Type B pancreatic cell (in vitro differentiated cells): ENCODE results near the gene PPT2. TPM values are rescaled to one million over a fixed set of nuclear protein-coding genes. Genes with fewer than 3 reads are reported as not detected.
"Not testable (repeated sequence)": the region's sequence is repeated elsewhere in the genome, so short reads cannot be mapped to it uniquely, and the experiment has no call there.

Experiments used
- DNase-seq: peaks from one replicate; pipeline ENCODE4 v3.0.0; 2021; ENCODE audit warnings: mixed read lengths; ENCODE audit not compliant: unreplicated experiment; ENCODE audit errors: extremely low spot score
- H3K27ac Mint-ChIP-seq: 2 replicates; pipeline ENCODE4 v1.8.0; 2021; ENCODE audit warnings: mild to moderate bottlenecking, mixed read lengths
- H3K27me3 Mint-ChIP-seq: 2 replicates; pipeline ENCODE4 v1.8.0; 2021; ENCODE audit warnings: mixed read lengths
- H3K36me3 Mint-ChIP-seq: 2 replicates; pipeline ENCODE4 v1.8.0; 2021; ENCODE audit warnings: mixed read lengths
- H3K4me1 Mint-ChIP-seq: one replicate; pipeline ENCODE4 v1.8.0; 2021; ENCODE audit warnings: mixed read lengths; ENCODE audit not compliant: unreplicated experiment
- H3K4me3 Mint-ChIP-seq: 2 replicates; pipeline ENCODE4 v1.8.0; 2021; ENCODE audit warnings: mild to moderate bottlenecking, mixed read lengths
- H3K9me3 Mint-ChIP-seq: 2 replicates; pipeline ENCODE4 v1.8.0; 2021; ENCODE audit warnings: mixed read lengths
- total RNA-seq: library from RNA; stranded (reverse); gene quantifications from 2 replicates; pipeline ENCODE4 v1.2.1, GENCODE V29; 2021; ENCODE audit warnings: low replicate concordance
- TF ChIP-seq, protein P1 (sequence below): fragments of 200-600 bp; sonication (generic); conservative IDR thresholded peaks from 2 replicates; pipeline ENCODE4 v1.5.0; 2021; ENCODE audit warnings: antibody characterized with exemption, mild to moderate bottlenecking

The PPT2 gene
- total RNA-seq, 1 donor from 2014 or later = 46.9 TPM

DNA sequence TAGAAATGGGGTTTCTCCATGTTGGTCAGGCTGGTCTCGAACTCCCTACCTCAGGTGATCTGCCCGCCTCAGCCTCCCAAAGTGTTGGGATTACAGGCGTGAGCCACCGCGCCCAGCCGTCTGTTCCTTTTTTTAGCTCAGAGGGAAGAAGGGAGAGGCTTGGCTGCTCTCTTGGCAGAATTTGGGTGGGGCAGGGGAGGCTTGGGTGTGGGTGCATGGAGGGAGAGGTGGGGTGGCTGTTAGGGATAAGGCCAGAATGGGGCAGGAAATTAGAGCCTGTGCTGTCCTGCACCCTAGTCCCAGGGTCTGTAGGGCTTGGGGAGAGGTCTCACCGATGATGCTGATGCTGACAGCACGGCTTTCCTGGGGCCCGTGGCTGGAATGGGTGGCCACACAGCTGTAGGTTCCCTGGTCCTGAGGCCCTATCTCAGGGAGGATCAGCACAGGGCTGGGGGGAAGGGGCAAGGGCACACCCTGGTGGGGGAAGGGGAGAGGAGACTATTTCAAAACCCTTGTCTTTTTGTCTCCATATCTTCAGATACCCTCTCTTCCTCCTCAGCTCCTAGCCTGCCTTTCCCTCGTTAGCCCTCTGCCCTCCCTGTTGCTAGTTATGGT lies 28.1 kb downstream of the PPT2 start:
- no peaks in the 10 kb centered on the region for H3K27me3 Mint-ChIP-seq
- H3K9me3 Mint-ChIP-seq = no peaks in the 10 kb centered on the region

DNA sequence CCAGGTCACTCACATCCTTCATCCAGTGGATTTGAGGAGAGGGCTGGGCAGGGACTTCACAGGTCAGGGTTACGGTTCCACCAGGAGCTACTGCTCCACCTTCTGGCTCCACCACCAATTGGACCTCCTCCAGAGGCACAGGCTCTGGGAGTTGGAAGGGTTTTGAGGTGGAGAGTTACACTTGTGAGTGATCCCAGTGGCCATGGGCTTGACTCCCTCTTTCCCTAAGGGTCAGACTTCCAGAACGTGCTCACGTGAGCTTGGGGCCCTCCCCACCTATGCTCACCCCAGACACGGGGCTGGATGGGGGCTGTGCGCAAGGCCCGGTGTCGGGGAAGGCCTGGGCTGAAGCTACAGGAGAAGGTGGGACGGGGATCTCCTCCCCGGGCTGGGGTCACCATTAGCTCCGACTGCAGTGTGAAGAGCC lies 28.6 kb downstream of the PPT2 start:
- H3K4me3 Mint-ChIP-seq = no peak overlapping the region
- TF ChIP-seq, protein P1, sequence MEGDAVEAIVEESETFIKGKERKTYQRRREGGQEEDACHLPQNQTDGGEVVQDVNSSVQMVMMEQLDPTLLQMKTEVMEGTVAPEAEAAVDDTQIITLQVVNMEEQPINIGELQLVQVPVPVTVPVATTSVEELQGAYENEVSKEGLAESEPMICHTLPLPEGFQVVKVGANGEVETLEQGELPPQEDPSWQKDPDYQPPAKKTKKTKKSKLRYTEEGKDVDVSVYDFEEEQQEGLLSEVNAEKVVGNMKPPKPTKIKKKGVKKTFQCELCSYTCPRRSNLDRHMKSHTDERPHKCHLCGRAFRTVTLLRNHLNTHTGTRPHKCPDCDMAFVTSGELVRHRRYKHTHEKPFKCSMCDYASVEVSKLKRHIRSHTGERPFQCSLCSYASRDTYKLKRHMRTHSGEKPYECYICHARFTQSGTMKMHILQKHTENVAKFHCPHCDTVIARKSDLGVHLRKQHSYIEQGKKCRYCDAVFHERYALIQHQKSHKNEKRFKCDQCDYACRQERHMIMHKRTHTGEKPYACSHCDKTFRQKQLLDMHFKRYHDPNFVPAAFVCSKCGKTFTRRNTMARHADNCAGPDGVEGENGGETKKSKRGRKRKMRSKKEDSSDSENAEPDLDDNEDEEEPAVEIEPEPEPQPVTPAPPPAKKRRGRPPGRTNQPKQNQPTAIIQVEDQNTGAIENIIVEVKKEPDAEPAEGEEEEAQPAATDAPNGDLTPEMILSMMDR = no peak
- no peaks in the 10 kb centered on the region for H3K27me3 Mint-ChIP-seq
- no peaks in the 10 kb centered on the region for H3K9me3 Mint-ChIP-seq
- peaks cover 38% of the 10 kb centered on the region for H3K4me1 Mint-ChIP-seq
- no peak overlapping the region for H3K27ac Mint-ChIP-seq
- no peak for DNase-seq
- peaks cover 29% of the 10 kb centered on the region for H3K36me3 Mint-ChIP-seq

More for the DNA sequence above, 28.1 kb downstream of the PPT2 start:
- H3K27ac Mint-ChIP-seq = no peak overlapping the region
- peaks cover 25% of the 10 kb centered on the region for H3K36me3 Mint-ChIP-seq
- peaks cover 35% of the 10 kb centered on the region for H3K4me1 Mint-ChIP-seq
- no peak overlapping the region for H3K4me3 Mint-ChIP-seq
- TF ChIP-seq, protein P1 = no peak
- no peak for DNase-seq

DNA sequence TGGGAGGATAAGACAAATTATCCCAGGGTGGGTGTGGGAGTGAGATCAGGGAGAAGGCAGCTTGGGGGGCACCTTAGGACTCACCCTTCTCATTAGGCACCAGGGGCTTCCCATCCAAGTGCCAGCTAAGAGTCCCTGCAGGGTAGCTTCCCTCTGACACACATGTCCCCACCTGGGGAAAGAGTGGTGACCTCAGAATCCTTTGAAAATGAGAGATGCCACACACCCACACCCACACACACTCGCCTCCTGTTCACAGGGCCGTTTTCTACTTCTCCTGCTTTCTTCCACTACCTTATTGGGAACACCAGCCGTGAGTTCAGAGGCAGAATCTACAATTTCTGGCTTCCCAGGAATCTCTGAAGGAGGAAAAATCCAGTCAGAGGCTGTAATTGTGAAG lies 29.1 kb downstream of the PPT2 start:
- Mint-ChIP-seq H3K27me3 (no peaks in the 10 kb centered on the region), H3K4me1 (peaks cover 39% of the 10 kb centered on the region), H3K9me3 (no peaks in the 10 kb centered on the region), H3K4me3 (no peak overlapping the region), H3K36me3 (peaks cover 31% of the 10 kb centered on the region), H3K27ac (no peak overlapping the region)
- TF ChIP-seq, protein P1 = no peak
- no peak for DNase-seq

DNA sequence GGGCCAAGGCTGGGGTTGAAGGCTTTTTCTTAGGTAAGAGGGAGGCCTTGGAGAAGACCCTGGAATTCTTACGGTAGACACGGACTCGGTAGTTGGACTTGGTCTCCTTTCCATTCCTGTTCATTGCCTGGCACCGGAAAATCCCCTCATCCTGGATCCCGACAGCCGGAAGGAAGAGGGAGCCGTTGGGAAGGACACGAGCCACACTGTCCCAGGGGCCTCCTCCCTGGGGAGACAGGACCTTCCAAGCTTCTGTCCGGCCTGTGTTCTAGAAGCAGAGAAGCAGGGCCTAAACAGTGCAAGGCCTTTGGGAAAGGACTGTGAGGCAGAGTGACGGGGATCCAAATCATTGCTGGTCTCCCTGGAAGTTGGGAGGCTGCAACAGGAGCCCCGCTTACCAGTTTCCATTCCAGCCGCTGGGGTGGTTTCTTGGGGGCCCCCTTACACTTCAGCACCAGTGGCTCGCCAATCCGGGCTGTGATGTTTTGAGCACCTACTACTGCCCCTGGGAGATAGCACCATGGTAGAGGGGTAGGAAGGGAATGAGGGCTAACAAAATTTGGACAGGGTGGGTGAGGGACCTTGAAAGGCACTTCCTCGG lies 29.6 kb downstream of the PPT2 start:
- H3K4me3 Mint-ChIP-seq = no peak overlapping the region
- TF ChIP-seq, protein P1 = no peak

DNA sequence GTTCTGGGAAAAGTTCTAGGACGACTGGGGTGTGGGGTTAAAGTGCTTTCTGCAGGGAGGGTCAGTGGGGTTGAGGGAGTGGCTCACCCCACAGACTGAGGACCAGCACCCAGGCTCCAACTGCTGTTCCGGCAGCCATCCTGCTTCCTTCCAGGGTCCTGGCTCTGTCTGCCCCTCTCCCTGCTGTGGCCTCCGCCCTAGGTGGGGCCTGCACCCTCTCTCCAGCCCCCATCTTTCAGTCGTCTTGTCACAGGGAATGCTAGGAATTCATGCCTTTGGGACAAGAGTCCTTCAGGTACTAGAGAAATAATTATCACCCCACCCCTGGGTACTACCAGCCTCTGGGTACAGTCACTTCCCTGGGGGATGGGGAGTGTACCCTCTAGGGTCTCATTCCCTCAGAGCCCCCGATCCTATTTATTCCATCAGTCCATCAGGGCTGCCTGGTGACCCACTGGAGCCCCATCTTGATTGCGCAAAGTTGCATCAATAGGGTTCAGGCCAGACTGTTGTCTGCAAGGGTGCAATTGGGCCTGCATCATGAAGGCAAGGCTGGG lies 30.2 kb downstream of the PPT2 start, which contains the start of gene AGER:
Gene AGER, minus strand, starts transcription at position 170 of the 557 bp plus-strand sequence. Its CDS starts 31 bp downstream, at position 139.
- no peak for DNase-seq
- H3K36me3 Mint-ChIP-seq = peaks cover 21% of the 10 kb centered on the region
- H3K9me3 Mint-ChIP-seq = no peaks in the 10 kb centered on the region
- TF ChIP-seq, protein P1 = no peak
- no peaks in the 10 kb centered on the region for H3K27me3 Mint-ChIP-seq
- H3K4me1 Mint-ChIP-seq = peaks cover 38% of the 10 kb centered on the region
- H3K4me3 Mint-ChIP-seq = no peak within 1 kb of the TSS
- no peak within 1 kb of the TSS for H3K27ac Mint-ChIP-seq

More for the DNA sequence above, 29.6 kb downstream of the PPT2 start:
- no peak overlapping the region for H3K27ac Mint-ChIP-seq
- H3K4me1 Mint-ChIP-seq = peaks cover 38% of the 10 kb centered on the region
- no peak for DNase-seq
- peaks cover 27% of the 10 kb centered on the region for H3K36me3 Mint-ChIP-seq
- no peaks in the 10 kb centered on the region for H3K27me3 Mint-ChIP-seq
- no peaks in the 10 kb centered on the region for H3K9me3 Mint-ChIP-seq

DNA sequence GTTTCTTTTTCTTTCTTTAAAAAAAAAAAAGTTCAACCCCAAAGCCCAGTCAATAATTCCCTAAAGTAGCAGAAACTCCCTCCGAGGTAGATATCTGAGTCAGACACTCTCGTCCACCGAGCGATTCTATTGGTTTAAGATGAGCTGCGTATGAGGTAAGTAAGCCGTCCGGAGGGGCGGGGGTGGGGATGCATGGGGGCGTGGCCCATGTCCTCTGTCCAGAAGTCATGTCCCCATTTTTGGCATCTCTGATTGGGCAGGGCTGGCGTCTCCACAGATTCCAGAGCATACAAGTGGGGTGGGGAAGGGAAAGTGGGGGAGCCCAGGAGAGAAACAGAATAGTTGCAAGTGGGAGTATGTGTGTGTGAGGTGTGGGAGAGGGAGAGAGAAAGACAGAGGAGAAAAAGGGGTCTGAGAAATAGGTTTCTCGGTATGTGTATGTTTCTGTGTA lies 31.8 kb downstream of the PPT2 start:
- Mint-ChIP-seq H3K36me3 (peaks cover 17% of the 10 kb centered on the region), H3K4me1 (peaks cover 30% of the 10 kb centered on the region), H3K4me3 (peak overlapping the region; percentile 76), H3K27ac (peak overlapping the region; percentile 89)
- DNase-seq, H3K9me3 Mint-ChIP-seq, H3K27me3 Mint-ChIP-seq: not testable (repeated sequence)

DNA sequence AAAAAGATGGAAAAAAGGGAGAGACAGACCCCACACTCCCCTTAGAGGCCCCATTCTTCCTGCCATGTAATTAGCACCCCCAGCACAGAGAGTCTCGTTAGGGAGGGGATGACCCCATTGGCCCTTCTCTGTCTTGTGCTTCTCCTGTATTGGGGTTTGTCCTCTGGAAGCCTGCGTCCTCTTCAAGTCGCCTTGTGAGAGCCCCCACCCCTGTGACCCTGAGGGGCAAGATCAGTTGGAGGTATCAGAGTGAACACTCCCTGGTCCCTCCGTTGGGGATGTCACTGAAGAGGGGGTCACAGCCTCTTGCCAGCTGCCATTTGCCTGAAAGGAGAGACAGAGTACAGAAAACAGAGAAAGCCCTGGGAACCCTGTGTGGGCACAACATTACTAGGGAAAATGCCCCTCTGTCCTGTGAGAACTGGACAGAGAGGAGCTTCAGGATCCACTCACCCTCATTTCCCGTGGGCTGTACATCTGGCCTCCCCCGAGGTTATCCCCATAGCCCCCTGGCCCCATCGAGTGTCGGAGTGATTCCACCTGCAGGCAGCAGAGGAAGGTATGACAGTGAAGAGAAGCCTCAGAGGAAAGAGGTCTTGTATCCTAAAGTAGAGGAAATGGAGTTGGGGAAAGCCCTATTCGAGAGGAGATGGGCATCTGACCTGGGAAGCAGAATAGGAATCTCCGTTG lies 32.4 kb downstream of the PPT2 start:
- Mint-ChIP-seq H3K4me1 (peaks cover 35% of the 10 kb centered on the region), H3K27ac (peak overlapping the region; percentile 89), H3K36me3 (peaks cover 16% of the 10 kb centered on the region), H3K4me3 (peak overlapping the region; percentile 77)
- not testable (repeated sequence) for H3K9me3 Mint-ChIP-seq, H3K27me3 Mint-ChIP-seq, DNase-seq
